Measurements from ENCODE around the gene UBFD1.
"Not testable (repeated sequence)": the region's sequence is repeated elsewhere in the genome, so short reads cannot be mapped to it uniquely, and the experiment has no call there.

Gene UBFD1

GRCh38 chr16:23509782-23510163 lies 47.8 kb upstream of the UBFD1 start:
- Histone ChIP-seq H3K9me2 (ENCODE audit: low read depth, low read length) (no peaks in the 10 kb centered on the region), H3K4me3 (ENCODE audit: low read depth, low read length, poor library complexity, severe bottlenecking) (peak overlapping the region; percentile 95), H3K4me1 (ENCODE audit: insufficient read depth, low read length, severe bottlenecking) (peaks cover 58% of the 10 kb centered on the region), H3F3A (ENCODE audit: insufficient read depth, low read length) (peaks cover 9% of the 10 kb centered on the region; the same call in 1 of the 2 replicates), H3K36me3 (ENCODE audit: insufficient read depth, low read length) (peaks cover 23% of the 10 kb centered on the region; the same call in 1 of the 2 replicates), H4K20me1 (ENCODE audit: insufficient read depth, low read length) (no peaks in the 10 kb centered on the region), H3K4me2 (ENCODE audit: low read length) (peak overlapping the region; percentile 90), H3K9me3 (ENCODE audit: low read length) (no peaks in the 10 kb centered on the region), H3K27ac (ENCODE audit: low read depth, low read length, poor library complexity, severe bottlenecking) (peak overlapping the region; percentile 68), H3K9ac (ENCODE audit: low read length) (peak overlapping the region; percentile 86), H3K79me2 (ENCODE audit: insufficient read depth, low read length) (peaks cover 51% of the 10 kb centered on the region), H3K27me3 (ENCODE audit: insufficient read depth, low read length) (no peaks in the 10 kb centered on the region), H2AFZ (ENCODE audit: low read length) (no peak overlapping the region)
- no peak for TF ChIP-seq EZH2 (IDR thresholded peaks at IDR 0.05; ENCODE audit: borderline replicate concordance, low read length)
- TF ChIP-seq, protein P1, sequence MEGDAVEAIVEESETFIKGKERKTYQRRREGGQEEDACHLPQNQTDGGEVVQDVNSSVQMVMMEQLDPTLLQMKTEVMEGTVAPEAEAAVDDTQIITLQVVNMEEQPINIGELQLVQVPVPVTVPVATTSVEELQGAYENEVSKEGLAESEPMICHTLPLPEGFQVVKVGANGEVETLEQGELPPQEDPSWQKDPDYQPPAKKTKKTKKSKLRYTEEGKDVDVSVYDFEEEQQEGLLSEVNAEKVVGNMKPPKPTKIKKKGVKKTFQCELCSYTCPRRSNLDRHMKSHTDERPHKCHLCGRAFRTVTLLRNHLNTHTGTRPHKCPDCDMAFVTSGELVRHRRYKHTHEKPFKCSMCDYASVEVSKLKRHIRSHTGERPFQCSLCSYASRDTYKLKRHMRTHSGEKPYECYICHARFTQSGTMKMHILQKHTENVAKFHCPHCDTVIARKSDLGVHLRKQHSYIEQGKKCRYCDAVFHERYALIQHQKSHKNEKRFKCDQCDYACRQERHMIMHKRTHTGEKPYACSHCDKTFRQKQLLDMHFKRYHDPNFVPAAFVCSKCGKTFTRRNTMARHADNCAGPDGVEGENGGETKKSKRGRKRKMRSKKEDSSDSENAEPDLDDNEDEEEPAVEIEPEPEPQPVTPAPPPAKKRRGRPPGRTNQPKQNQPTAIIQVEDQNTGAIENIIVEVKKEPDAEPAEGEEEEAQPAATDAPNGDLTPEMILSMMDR (IDR thresholded peaks at IDR 0.05; ENCODE audit: low read length): no peak

GRCh38 chr16:23510164-23510914 lies 47.2 kb upstream of the UBFD1 start, which contains the start of gene GGA2:
Gene GGA2 (minus strand): TSS chr16:23510494. CDS start chr16:23510411, 83 bp downstream.
- Histone ChIP-seq H3K4me1 (ENCODE audit: insufficient read depth, low read length, severe bottlenecking) (peaks cover 53% of the 10 kb centered on the region), H3K9me2 (ENCODE audit: low read depth, low read length) (no peaks in the 10 kb centered on the region), H3K4me3 (ENCODE audit: low read depth, low read length, poor library complexity, severe bottlenecking) (peak within 1 kb of the TSS; percentile 95), H3K9ac (ENCODE audit: low read length) (peak within 1 kb of the TSS; percentile 86), H4K20me1 (ENCODE audit: insufficient read depth, low read length) (no peaks in the 10 kb centered on the region), H3K27me3 (ENCODE audit: insufficient read depth, low read length) (no peaks in the 10 kb centered on the region), H3K4me2 (ENCODE audit: low read length) (peak within 1 kb of the TSS; percentile 90), H3F3A (ENCODE audit: insufficient read depth, low read length) (peaks cover 9% of the 10 kb centered on the region; the same call in 1 of the 2 replicates), H2AFZ (ENCODE audit: low read length) (no peak within 1 kb of the TSS), H3K27ac (ENCODE audit: low read depth, low read length, poor library complexity, severe bottlenecking) (peak within 1 kb of the TSS; percentile 68), H3K36me3 (ENCODE audit: insufficient read depth, low read length) (peaks cover 23% of the 10 kb centered on the region; the same call in 1 of the 2 replicates), H3K9me3 (ENCODE audit: low read length) (no peaks in the 10 kb centered on the region), H3K79me2 (ENCODE audit: insufficient read depth, low read length) (peaks cover 46% of the 10 kb centered on the region)
- TF ChIP-seq, protein P1 (IDR thresholded peaks at IDR 0.05; ENCODE audit: low read length): no peak
- TF ChIP-seq EZH2 (IDR thresholded peaks at IDR 0.05; ENCODE audit: borderline replicate concordance, low read length): no peak

GRCh38 chr16:23510915-23511270 lies 46.6 kb upstream of the UBFD1 start:
- peak overlapping the region; percentile 55 for H3K27ac ChIP-seq (ENCODE audit: low read depth, low read length, poor library complexity, severe bottlenecking)
- H3F3A ChIP-seq (ENCODE audit: insufficient read depth, low read length): not testable (repeated sequence)

More at GRCh38 chr16:23510915-23511270, 46.6 kb upstream of the UBFD1 start:
- Histone ChIP-seq H3K4me2 (ENCODE audit: low read length) (peak overlapping the region; percentile 90), H3K9ac (ENCODE audit: low read length) (peak overlapping the region; percentile 86), H3K79me2 (ENCODE audit: insufficient read depth, low read length) (peaks cover 40% of the 10 kb centered on the region), H3K36me3 (ENCODE audit: insufficient read depth, low read length) (peaks cover 23% of the 10 kb centered on the region; the same call in 1 of the 2 replicates), H3K4me1 (ENCODE audit: insufficient read depth, low read length, severe bottlenecking) (peaks cover 47% of the 10 kb centered on the region), H3K4me3 (ENCODE audit: low read depth, low read length, poor library complexity, severe bottlenecking) (peak overlapping the region; percentile 95)
- H4K20me1 ChIP-seq (ENCODE audit: insufficient read depth, low read length); H3K9me2 ChIP-seq (ENCODE audit: low read depth, low read length); H3K27me3 ChIP-seq (ENCODE audit: insufficient read depth, low read length); H3K9me3 ChIP-seq (ENCODE audit: low read length); H2AFZ ChIP-seq (ENCODE audit: low read length): not testable (repeated sequence)

All from OCI-LY1 (cell line).